ENCODE data around the gene CNGB1.

Gene CNGB1

DNA sequence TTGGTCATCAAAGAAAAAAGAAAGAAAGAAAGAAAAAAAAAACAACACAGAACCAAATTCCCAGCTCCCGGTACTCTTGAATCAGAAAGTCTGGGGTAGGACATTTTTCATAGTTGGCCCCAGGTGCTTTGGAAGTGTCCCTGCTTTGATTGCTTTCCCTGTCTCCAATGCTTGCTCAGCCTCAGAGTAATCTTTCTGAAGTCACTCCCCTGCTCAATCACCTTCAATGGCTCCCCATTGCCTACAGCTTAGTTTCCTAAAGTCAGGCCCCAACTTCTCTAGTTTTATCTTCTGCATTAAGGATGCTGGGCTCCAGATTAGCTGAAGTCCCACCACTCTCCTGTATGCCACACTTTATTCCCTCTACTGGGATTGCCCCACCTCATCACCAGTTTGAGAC lies 17.1 kb downstream of the CNGB1 start:
- TF ChIP-seq, protein P1, sequence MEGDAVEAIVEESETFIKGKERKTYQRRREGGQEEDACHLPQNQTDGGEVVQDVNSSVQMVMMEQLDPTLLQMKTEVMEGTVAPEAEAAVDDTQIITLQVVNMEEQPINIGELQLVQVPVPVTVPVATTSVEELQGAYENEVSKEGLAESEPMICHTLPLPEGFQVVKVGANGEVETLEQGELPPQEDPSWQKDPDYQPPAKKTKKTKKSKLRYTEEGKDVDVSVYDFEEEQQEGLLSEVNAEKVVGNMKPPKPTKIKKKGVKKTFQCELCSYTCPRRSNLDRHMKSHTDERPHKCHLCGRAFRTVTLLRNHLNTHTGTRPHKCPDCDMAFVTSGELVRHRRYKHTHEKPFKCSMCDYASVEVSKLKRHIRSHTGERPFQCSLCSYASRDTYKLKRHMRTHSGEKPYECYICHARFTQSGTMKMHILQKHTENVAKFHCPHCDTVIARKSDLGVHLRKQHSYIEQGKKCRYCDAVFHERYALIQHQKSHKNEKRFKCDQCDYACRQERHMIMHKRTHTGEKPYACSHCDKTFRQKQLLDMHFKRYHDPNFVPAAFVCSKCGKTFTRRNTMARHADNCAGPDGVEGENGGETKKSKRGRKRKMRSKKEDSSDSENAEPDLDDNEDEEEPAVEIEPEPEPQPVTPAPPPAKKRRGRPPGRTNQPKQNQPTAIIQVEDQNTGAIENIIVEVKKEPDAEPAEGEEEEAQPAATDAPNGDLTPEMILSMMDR (IDR thresholded peaks at IDR 0.05; ENCODE audit: insufficient read depth, missing control alignments) = no peak

DNA sequence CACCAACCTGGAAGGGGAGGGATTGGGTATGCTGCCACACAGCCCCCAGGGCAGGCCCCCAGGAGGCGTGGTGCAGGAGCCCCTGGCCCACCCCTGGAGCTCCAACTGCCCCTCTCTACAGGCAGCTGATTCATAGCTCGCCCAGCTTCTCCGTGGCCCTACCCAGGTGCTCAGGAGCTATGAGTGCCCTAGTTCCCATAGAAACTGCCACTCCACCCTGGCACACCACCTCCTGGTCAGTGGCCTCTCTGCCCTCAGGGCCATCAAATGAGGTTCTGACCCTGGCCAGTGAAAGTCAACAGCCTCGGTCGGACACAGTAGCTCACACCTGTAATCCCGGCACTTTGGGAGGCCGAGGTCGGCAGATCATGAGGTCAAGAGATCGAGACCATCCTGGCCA lies 18.0 kb downstream of the CNGB1 start:
- TF ChIP-seq, protein P1 (IDR thresholded peaks at IDR 0.05; ENCODE audit: insufficient read depth, missing control alignments) = no peak
- DNase-seq (ENCODE audit: insufficient read length, low spot score) (no peak), FAIRE-seq (no peak)

More for the DNA sequence above, 17.1 kb downstream of the CNGB1 start:
- FAIRE-seq (no peak), DNase-seq (ENCODE audit: insufficient read length, low spot score) (no peak)

DNA sequence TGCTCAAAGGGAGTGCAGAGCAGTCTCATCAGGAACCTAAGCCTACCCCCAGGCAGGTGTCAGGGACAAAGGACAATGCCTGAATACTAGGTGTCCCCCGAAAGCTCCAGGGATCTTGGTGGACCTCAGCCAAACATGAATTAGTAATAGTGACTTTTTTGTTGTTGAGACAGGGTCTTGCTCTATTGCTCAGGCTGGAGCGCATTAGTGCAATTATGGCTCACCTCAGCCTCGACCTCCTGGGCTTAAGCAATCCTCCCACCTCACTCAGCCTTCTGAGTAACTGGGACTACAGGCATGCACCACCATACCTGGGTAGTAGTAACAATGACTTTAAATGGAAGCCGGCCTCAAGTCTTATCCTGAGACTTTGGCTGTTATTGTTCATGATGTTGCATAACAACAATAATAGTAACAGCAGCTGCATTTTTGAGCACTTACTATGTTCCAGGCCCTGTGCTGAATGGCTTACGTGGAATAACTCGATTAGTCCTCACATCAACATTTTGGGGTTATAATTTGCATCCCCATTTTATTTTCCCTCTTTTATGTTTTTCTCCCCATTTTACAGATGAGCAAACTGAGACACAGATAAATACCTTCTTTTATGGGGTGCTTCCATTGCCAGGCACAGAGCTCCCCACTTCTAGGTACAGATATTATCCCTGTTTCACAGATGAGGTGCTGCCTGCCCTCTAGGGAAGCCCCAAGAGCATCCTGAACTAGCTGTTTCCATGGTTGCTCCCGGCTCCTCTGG lies 19.5 kb downstream of the CNGB1 start:
- no peak for DNase-seq (ENCODE audit: insufficient read length, low spot score)
- no peak for FAIRE-seq
- TF ChIP-seq, protein P1 (IDR thresholded peaks at IDR 0.05; ENCODE audit: insufficient read depth, missing control alignments) = no peak

DNA sequence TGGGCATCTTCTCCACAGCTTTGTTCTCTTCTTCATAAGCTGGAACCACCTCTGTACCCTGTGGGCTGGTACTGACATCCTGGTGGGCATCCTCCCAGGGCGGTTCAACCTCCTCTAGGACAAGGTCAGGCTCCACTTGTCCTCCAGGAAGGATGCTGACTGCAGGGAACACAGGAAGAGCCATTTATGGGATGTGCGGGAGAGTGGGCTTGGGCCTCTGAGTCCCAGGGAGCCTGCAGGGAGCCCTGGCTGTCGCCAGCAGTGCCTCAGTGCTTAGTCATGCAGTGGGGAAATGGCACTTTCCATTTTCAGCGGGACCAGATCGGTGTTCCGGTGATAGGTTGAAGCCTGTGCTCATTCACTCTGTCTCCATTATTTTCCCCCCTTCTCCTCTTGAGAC lies 20.5 kb downstream of the CNGB1 start:
- FAIRE-seq (no peak), DNase-seq (ENCODE audit: insufficient read length, low spot score) (no peak)
- TF ChIP-seq, protein P1 (IDR thresholded peaks at IDR 0.05; ENCODE audit: insufficient read depth, missing control alignments) = no peak

DNA sequence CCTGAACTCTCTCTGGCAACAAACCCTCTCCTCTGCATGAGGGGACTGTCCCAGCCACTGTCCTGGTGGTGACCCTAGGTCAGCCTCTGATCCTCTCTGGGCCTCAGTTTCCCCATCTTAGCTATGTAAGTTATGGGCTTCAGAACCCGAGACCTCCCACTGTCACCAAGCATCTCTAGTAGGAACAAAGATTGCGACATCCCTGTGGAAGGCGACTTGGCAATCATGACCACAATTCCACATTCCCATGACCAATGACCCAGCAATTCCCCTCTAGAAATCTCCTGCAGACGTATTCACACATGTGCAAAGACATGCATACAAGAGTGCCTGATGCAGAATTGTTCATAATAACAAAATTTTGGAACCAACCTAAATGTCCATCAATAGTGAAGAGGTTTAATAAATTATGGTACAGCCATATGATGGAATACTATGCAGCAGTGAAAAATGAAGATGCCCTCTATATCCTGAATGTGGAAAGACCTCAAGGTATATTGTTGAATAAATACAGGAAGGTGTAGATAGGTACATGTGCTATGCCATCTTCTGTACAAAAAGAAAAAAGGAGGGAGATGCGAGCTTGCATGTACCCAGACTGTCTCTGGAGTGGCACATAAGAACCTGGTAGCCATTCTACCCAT lies 21.2 kb downstream of the CNGB1 start:
- FAIRE-seq = no peak
- DNase-seq (ENCODE audit: insufficient read length, low spot score) = no peak
- TF ChIP-seq, protein P1 (IDR thresholded peaks at IDR 0.05; ENCODE audit: insufficient read depth, missing control alignments) = no peak

DNA sequence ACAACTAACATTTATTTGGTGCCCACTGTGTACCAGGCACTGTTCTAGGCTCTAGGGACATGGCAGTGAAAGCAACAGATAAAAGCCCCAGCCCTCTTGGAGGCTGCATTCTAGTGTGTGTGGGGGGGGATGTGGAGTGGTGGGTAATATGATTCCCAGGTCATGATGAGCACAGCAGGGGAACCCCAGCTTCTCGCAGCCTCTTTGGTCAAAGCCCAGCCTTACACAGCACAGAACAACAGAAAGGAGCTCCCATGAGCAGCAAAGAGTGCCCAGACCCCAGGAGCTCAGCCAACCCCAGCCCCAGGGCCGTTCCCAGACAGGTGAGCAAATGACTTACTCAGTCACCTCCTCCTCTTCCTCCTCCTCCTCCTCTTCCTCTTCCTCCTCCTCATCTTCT lies 21.9 kb downstream of the CNGB1 start:
- TF ChIP-seq, protein P1 (IDR thresholded peaks at IDR 0.05; ENCODE audit: insufficient read depth, missing control alignments) = no peak
- DNase-seq (ENCODE audit: insufficient read length, low spot score) (no peak), FAIRE-seq (no peak)

DNA sequence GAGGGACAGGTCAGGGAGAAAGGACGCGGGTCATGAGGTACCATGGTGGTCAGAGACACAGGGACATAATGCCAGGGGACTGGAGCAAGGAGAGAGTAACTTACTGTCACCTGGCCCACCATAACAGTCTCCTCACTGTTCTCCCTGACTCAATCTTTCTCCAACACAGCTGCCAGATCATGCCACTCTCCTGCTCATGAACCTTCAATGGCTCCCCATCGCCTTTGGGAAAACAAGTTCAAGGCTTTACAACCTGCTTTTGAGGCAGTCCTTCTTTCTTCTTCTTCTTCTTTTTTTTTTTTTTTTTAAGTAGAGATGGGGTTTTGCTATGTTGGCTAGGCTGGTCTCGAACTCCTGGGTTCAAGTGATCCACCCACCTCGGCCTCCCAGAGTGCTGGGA lies 22.9 kb downstream of the CNGB1 start:
- DNase-seq (ENCODE audit: insufficient read length, low spot score) (no peak), FAIRE-seq (no peak)
- TF ChIP-seq, protein P1 (IDR thresholded peaks at IDR 0.05; ENCODE audit: insufficient read depth, missing control alignments) = no peak

Data from D721Med (cell line).